Measurements from ENCODE around the gene HCFC1R1.

HCFC1R1 gene

DNA sequence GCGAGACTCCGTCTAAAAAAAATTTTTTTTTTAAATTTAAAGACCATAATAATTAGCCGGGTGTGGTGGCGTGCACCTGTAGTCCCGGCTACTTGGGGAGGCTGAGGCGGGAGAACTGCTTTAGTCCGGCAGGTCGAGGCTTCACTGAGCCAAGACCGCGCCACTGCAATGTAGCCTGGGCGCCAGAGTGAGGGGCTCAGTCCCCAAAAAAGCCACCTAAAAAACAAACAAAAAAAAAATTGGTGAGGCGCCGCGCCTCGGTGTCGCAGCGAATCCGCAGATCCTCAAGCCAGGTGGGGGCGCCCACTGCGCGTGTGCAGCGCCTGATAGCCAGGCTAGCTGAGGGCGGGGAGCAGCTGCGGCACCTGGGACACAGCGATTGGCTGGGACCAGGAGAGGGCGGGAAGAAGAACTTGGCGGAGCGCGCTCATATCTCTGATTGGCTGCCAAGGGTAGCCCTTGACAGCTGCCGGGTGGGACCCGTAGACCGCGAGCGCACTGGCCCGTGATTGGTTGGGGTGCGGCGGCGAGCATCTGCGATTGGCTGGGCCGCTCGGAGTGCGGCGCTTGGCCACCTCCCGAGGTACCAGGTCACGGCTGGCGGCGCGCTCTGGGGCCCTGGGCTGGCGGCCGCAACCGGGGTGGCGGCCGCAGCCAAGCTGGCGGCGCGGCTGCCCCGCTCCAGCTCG lies 20.0 kb downstream of the HCFC1R1 start:
- Mint-ChIP-seq H3K36me3 (no peaks in the 10 kb centered on the region), H3K27ac (peak overlapping the region; percentile 72), H3K4me3 (peak overlapping the region; percentile 73), H3K9me3 (no peaks in the 10 kb centered on the region), H3K27me3 (peaks cover 71% of the 10 kb centered on the region), H3K4me1 (peaks cover 35% of the 10 kb centered on the region)
- CTCF ChIA-PET = interaction anchor here (0.7 to 17.3 kb wide), 8 partner anchors 11 to 115 kb away, joined by 3 to 300 read pairs (median 4); partner anchors contain the start of genes CLDN6, HCFC1R1, PAQR4 and THOC6
- peak; percentile 99 for DNase-seq

DNA sequence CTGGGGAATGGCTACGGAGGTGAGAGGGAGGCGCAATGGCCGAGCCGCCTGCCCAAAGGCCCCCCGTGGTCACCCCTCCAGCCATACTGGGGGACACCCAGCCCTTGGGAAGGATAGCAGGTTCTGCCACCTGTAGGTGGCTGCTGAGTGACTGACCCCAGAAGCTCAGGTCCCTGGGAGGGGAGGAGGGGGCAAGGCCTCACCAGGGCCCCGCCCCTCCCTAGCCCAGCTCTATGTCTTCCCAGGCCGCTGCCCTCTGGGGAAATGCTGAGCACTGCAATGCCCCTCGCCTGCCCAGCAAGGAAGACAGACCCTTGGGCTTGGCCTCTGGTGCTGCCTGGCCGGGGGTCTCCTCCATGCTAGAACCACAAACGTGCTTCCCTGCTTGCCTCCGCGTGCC lies 22.4 kb downstream of the HCFC1R1 start:
- H3K27me3 Mint-ChIP-seq = peaks cover 71% of the 10 kb centered on the region

DNA sequence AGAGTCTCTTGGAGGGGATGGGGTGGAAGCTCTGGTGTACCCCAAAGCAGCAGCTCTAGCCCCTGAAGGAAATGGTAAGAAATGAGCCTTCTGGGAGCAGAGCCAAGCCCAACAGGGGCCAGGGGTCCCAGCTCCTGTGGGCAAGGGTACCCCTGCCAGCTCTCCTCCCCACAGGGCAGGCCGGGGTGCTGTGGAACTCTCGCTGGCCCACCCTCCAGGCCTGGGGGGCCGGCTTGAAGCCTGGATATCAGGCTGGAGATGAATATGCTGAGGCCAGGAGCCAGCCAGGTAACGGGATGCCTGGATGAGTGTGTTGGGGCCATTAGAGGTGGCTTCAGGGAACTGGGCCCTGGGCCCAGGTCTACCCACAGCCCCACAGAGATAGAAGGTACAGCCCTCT lies 23.2 kb downstream of the HCFC1R1 start:
- Mint-ChIP-seq H3K4me3 (no peak overlapping the region), H3K9me3 (no peaks in the 10 kb centered on the region), H3K4me1 (peaks cover 6% of the 10 kb centered on the region), H3K36me3 (no peaks in the 10 kb centered on the region), H3K27me3 (peaks cover 69% of the 10 kb centered on the region), H3K27ac (no peak overlapping the region)
- no peak for DNase-seq
- CTCF ChIA-PET = interaction anchor here (0.6 to 17.3 kb wide), 2 partner anchors 26 to 36 kb away, joined by 3 to 300 read pairs; partner anchors contain the start of genes CLDN6, HCFC1R1, THOC6 and TNFRSF12A

More for the DNA sequence above, 22.4 kb downstream of the HCFC1R1 start:
- DNase-seq = no peak
- H3K36me3 Mint-ChIP-seq = no peaks in the 10 kb centered on the region
- H3K9me3 Mint-ChIP-seq = no peaks in the 10 kb centered on the region
- peaks cover 11% of the 10 kb centered on the region for H3K4me1 Mint-ChIP-seq
- CTCF ChIA-PET = interaction anchor here (0.6 to 17.3 kb wide), 3 partner anchors 26 to 45 kb away, joined by 3 to 300 read pairs (median 3); partner anchors contain the start of genes CLDN6, HCFC1R1, THOC6 and TNFRSF12A
- H3K27ac Mint-ChIP-seq = no peak overlapping the region
- no peak overlapping the region for H3K4me3 Mint-ChIP-seq

DNA sequence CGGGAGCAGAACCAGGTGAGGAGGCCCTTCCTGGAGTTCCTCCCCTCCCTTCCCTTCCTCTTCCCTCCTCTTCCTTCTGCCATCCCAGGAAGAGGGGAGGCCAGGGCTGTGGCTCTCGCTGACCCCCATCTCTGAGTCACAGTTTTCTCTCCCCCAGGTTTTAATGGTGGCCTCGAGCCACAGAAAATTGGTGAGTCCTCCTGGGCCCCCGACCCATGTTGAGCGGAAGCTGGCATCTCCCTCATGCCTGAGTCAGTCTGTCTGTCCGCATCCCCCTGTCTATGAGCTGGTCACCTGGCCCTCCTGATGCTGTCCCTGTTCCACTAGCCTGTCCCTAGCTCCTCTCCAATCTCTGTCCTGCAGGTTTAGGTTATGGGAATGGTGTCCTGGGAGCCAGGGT lies 23.8 kb downstream of the HCFC1R1 start:
- H3K4me1 Mint-ChIP-seq = peaks cover 5% of the 10 kb centered on the region
- H3K36me3 Mint-ChIP-seq = no peaks in the 10 kb centered on the region
- H3K27me3 Mint-ChIP-seq = peaks cover 66% of the 10 kb centered on the region
- CTCF ChIA-PET = interaction anchor here (17.3 kb wide), 1 partner anchor 27 kb away, joined by 300 read pairs; the partner anchor contains the start of genes CLDN6, HCFC1R1, THOC6 and TNFRSF12A
- H3K27ac Mint-ChIP-seq = no peak overlapping the region
- no peak overlapping the region for H3K4me3 Mint-ChIP-seq
- no peaks in the 10 kb centered on the region for H3K9me3 Mint-ChIP-seq
- DNase-seq = no peak

DNA sequence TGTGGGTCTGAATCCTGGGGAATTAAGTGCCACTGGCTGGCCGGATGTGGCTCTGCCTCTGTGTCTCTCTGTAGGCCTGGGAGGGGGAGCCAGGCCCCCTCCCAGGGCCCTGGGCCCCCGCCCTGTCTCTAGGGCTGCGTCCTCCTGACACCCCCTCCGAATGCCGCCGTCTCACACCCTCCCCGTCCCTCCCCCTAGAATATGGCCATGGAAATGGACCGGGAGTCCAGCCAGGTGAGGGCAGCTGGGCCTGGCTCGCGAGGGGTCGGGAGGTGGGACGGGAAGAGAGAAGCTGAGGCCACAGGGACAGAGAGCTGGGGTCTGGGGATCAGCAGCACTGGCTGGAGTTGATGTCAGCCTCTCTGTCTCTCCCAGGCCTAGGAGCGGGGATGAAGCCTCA lies 27.4 kb downstream of the HCFC1R1 start:
- H3K4me1 Mint-ChIP-seq = no peaks in the 10 kb centered on the region
- no peaks in the 10 kb centered on the region for H3K36me3 Mint-ChIP-seq
- no peaks in the 10 kb centered on the region for H3K9me3 Mint-ChIP-seq
- no peak overlapping the region for H3K27ac Mint-ChIP-seq
- peaks cover 72% of the 10 kb centered on the region for H3K27me3 Mint-ChIP-seq
- CTCF ChIA-PET = interaction anchor here (17.3 kb wide), 1 partner anchor 31 kb away, joined by 300 read pairs; the partner anchor contains the start of genes CLDN6, HCFC1R1, THOC6 and TNFRSF12A
- DNase-seq = no peak
- H3K4me3 Mint-ChIP-seq = no peak overlapping the region

DNA sequence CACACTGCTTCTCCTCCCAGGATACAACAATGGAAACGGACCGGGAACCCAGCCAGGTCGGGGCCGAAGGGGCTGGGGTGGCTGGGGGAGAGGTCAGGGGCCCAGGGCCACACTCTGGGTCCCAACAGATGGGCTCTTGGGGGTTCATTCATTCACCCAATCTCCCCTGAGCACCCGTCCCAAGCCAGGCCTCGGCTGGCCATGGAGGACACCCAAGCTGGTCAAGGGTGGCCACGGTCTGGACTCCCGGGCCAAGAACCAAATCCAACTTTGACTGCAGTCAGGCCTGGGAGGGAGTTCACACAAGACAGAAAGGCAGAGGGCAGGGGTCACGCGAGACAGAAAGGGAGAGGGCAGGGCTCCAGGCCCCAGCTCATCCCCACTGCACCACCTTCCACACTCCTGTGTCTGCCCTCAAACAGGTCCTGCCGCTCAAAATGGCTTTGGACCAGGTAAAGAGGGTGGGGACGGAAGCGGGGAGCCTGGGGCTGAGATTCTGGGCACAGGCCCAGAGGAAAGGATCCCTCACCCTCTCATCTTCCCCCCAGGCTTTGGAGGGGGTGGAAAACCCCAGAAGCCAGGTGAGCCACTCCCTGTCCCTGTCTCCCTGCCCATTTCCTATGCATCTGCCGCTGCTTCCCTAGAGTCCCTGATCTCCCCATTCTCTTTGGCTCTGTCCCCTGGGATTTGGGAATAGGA lies 31.2 kb downstream of the HCFC1R1 start:
- H3K4me3 Mint-ChIP-seq = no peak overlapping the region
- no peak for DNase-seq
- no peaks in the 10 kb centered on the region for H3K4me1 Mint-ChIP-seq
- H3K9me3 Mint-ChIP-seq = no peaks in the 10 kb centered on the region
- H3K27me3 Mint-ChIP-seq = peaks cover 73% of the 10 kb centered on the region
- no peaks in the 10 kb centered on the region for H3K36me3 Mint-ChIP-seq
- CTCF ChIA-PET = interaction anchor here (1.2 kb wide), 1 partner anchor 35 kb away, joined by 3 read pairs; no protein-coding TSS in a partner anchor
- no peak overlapping the region for H3K27ac Mint-ChIP-seq

DNA sequence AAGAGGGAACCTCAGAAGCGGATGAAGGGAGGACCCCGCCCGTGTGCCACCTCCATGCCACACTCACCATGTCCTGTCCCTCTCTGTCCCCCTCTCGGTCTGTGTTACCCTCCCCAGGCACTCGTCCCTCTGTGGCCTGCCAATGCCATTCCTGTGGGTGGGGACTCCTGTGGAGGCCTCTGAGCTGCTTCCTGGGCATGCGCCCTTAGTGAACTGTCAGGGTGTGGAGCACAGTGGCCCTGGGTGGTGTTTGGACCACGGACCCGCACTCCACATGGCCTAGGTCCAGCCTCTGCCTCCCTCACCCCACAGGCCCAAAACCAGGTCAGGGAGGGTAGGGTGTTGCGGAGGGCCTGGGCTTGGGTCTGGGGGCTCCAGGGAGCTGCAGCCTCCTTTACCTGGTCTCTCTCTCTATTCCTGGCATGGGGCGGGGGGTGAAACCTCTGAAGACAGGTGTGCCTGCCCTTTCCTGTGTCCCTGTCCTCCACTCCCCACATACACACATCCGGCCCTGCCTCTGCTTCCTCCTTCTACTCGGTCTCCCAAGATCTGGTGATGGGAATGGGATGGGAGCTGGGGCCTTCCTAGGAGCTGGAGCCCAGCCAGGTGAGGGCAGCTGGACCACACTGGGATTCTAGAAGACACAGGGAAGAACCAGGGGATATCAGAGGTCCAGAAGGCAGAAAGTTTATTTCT lies 32.0 kb downstream of the HCFC1R1 start:
- Mint-ChIP-seq H3K4me1 (no peaks in the 10 kb centered on the region), H3K27me3 (peaks cover 69% of the 10 kb centered on the region), H3K9me3 (no peaks in the 10 kb centered on the region), H3K36me3 (no peaks in the 10 kb centered on the region), H3K27ac (no peak overlapping the region), H3K4me3 (no peak overlapping the region)
- CTCF ChIA-PET = interaction anchor here (1.2 kb wide), 1 partner anchor 36 kb away, joined by 3 read pairs; no protein-coding TSS in a partner anchor
- DNase-seq = no peak

DNA sequence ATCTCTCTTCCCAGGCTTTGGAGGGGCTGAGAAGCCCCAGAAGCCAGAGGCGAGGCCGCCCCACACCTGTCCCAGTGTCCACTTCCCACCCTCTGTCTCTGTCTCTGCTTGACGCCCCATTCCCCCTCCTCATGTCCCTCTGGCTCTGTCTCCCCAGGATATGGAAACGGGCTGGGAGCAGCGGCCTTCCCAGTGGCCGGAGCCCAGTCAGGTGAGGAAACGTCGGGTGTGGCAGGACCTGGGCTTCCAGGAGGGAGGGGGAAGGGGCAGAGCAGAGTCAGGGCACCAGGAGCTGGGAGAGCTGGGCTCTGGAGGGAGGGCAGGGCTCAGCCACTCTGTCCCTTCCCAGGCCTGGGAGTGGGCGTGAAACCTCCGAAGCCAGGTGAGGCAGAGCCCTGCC lies 32.9 kb downstream of the HCFC1R1 start:
- Mint-ChIP-seq H3K4me1 (no peaks in the 10 kb centered on the region), H3K4me3 (no peak overlapping the region), H3K9me3 (no peaks in the 10 kb centered on the region), H3K36me3 (no peaks in the 10 kb centered on the region), H3K27me3 (peaks cover 69% of the 10 kb centered on the region), H3K27ac (no peak overlapping the region)
- CTCF ChIA-PET = no interaction called here
- no peak for DNase-seq

DNA sequence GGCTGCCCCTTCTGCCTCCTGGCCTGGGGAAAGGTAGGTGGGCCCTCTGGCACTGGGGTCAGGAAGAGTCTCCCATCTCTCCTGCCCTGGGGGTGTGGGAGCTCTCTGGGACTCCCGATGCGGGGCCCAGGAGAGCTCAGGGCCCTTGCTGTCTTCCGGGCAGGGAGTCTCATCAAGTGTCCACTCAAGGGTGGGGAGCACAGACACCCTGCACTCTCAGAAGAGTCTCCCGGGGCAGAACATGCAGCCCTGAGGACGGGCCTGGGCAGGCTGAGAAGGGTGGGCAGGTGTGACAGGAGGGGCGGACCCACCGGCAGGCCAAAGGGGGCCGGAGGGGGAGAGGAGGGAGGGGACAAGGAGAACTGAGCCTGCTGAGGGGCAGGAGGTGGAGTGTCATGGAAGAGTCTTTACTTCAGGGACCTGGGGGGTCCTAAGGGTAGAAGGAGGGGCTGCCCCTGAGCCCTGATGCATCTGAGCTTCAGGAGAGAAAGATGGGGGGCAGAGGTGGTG lies 35.1 kb downstream of the HCFC1R1 start:
- no peak overlapping the region for H3K4me3 Mint-ChIP-seq
- H3K9me3 Mint-ChIP-seq = no peaks in the 10 kb centered on the region
- peaks cover 76% of the 10 kb centered on the region for H3K27me3 Mint-ChIP-seq
- peaks cover 5% of the 10 kb centered on the region for H3K4me1 Mint-ChIP-seq
- H3K27ac Mint-ChIP-seq = no peak overlapping the region
- no peaks in the 10 kb centered on the region for H3K36me3 Mint-ChIP-seq
- no peak for DNase-seq
- CTCF ChIA-PET = interaction anchor here (1.1 kb wide), 1 partner anchor 18 kb away, joined by 3 read pairs; no protein-coding TSS in a partner anchor

DNA sequence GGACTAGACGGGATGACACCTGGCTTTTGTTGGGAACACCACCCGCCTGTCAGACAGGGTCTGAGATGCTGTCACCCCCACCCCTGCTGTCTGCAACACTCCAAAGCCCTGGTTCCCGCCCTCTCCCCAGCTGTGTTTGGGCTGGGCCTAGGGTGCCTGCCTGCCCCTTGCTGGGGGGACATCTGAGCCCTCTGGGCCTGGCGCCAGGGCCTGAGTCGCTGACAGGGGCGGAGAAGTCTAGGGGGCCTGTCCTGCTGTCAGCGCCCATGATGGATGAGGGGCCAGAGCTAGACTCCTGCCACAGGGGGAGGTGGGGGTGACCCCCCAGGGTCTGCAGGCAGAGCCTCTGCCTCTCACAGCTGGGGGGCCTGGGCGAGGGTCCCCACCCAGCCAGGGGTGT lies 35.9 kb downstream of the HCFC1R1 start:
- H3K36me3 Mint-ChIP-seq = no peaks in the 10 kb centered on the region
- H3K27me3 Mint-ChIP-seq = peaks cover 78% of the 10 kb centered on the region
- no peaks in the 10 kb centered on the region for H3K9me3 Mint-ChIP-seq
- DNase-seq = no peak
- no peak overlapping the region for H3K27ac Mint-ChIP-seq
- CTCF ChIA-PET = interaction anchor here (1.0 to 1.1 kb wide), 2 partner anchors 19 to 40 kb away, joined by 3 read pairs; no protein-coding TSS in a partner anchor
- H3K4me3 Mint-ChIP-seq = no peak overlapping the region
- peaks cover 10% of the 10 kb centered on the region for H3K4me1 Mint-ChIP-seq

DNA sequence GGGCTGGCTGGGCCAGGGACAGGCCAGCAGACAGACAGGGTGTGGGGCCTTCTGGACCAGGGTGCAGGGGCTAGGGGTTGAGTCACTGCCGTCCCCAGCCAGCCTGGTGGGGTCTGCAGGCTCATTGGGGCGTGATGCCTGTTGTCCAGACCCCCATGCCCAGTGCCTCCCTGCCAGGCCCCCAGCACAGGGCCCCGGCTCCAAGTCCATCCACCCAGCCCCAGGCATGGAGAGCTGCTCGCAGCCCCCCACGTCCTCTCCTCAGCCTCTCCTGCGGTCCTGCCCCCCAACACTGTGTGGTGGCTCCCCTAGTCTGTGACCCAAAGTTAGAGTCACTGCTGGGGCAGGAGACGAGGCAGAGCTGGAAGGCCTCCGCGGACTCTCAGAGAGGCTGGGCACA lies 36.5 kb downstream of the HCFC1R1 start:
- Mint-ChIP-seq H3K36me3 (no peaks in the 10 kb centered on the region), H3K27ac (no peak overlapping the region), H3K9me3 (no peaks in the 10 kb centered on the region), H3K4me3 (no peak overlapping the region), H3K27me3 (peaks cover 80% of the 10 kb centered on the region), H3K4me1 (peaks cover 12% of the 10 kb centered on the region)
- CTCF ChIA-PET = interaction anchor here (1.0 kb wide), 1 partner anchor 41 kb away, joined by 3 read pairs; no protein-coding TSS in a partner anchor
- DNase-seq = no peak

DNA sequence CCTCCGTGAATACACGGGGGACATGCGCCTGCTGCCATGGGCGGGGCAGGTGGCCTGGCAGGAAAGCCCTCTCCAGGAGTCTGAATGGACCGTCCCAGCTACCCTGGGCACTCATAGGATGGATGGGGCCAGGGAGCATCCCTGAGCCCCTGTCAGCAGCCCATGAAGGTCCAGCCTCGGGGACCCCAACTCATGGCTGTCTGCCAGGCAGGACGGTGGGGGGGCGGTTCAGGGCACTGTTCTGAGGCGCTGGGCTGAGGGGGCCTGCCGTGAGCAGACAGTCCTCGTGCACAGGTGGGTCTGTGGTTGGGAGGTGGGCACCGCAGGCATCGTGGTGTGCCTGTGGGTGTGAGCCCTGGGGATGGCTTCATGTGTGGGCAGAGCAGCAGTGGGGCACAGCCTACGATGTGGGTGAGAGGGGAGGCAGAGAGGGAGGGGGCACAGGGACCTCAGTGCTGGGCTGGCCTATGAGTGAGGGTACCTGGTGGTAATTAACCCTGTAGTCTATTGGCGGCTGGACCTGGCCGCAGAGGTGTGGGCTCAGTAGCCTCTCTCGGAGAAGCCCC lies 37.0 kb downstream of the HCFC1R1 start:
- no peak overlapping the region for H3K27ac Mint-ChIP-seq
- peaks cover 15% of the 10 kb centered on the region for H3K4me1 Mint-ChIP-seq

DNA sequence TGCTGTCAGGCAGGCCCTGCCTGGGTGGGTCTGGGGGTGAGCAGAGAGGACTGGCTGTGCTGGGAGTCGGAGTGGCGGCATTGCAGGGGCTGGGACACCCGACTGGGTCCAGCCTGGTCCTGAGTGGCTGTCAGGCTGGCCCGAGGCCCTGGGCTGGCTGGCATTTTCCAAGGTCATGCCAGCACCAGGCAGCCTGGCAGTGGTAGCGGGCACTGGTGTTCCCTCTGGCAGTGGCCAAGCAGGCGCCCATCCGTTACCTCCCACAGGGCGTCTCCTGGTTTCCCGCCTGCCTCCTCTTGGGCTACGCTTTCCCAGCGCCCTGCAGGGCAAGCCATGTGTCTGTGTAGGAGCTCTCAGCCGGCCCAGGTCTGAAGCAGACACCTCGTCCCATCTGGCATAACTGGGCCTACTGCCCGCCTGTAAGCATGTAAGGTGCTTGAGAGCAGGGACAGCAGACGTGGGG lies 37.8 kb downstream of the HCFC1R1 start:
- Mint-ChIP-seq H3K9me3 (no peaks in the 10 kb centered on the region), H3K27me3 (peaks cover 69% of the 10 kb centered on the region), H3K36me3 (no peaks in the 10 kb centered on the region), H3K4me1 (peaks cover 23% of the 10 kb centered on the region), H3K4me3 (no peak overlapping the region), H3K27ac (no peak overlapping the region)
- no peak for DNase-seq
- CTCF ChIA-PET = interaction anchor here (1.4 to 1.6 kb wide), 2 partner anchors 8 to 22 kb away, joined by 3 to 4 read pairs; partner anchors contain the start of gene KREMEN2

More for the DNA sequence above, 37.0 kb downstream of the HCFC1R1 start:
- no peaks in the 10 kb centered on the region for H3K36me3 Mint-ChIP-seq
- H3K27me3 Mint-ChIP-seq = peaks cover 76% of the 10 kb centered on the region
- no peak overlapping the region for H3K4me3 Mint-ChIP-seq
- no peak for DNase-seq
- CTCF ChIA-PET = interaction anchor here (1.0 kb wide), 1 partner anchor 41 kb away, joined by 3 read pairs; no protein-coding TSS in a partner anchor
- H3K9me3 Mint-ChIP-seq = no peaks in the 10 kb centered on the region
